CD4-positive, alpha-beta T cell treated with Interleukin-10 for 1 hour (primary cell): ENCODE data around the gene ORAI3.

Experiments used
- DNase-seq: peaks from one replicate; pipeline ENCODE4 v3.0.0-alpha.2; 2020

ORAI3 gene

GRCh38 chr16:30947859-30948666 lies 805 bp upstream of the ORAI3 start:
- peak; percentile 34 for DNase-seq

- DNase-seq = peak; percentile 31
Measured at GRCh38 chr16:30949650-30950515, 1.0 kb downstream of the ORAI3 start.

GRCh38 chr16:30950516-30951065 lies 1.7 kb downstream of the ORAI3 start:
- DNase-seq = no peak

- DNase-seq = no peak
Measured at GRCh38 chr16:30951193-30951592, 2.3 kb downstream of the ORAI3 start.

- no peak for DNase-seq
Measured at GRCh38 chr16:30951750-30952149, 2.9 kb downstream of the ORAI3 start.

GRCh38 chr16:30953111-30953510 lies 4.2 kb downstream of the ORAI3 start:
- DNase-seq = no peak

GRCh38 chr16:30953511-30954124 lies 4.8 kb downstream of the ORAI3 start:
- DNase-seq = peak; percentile 74

- no peak for DNase-seq
Measured at GRCh38 chr16:30954993-30955392, 6.1 kb downstream of the ORAI3 start.

- DNase-seq = peak; percentile 87
Measured at GRCh38 chr16:30956601-30957455, 8.0 kb downstream of the ORAI3 start.

GRCh38 chr16:30957456-30958174 lies 8.7 kb downstream of the ORAI3 start, which contains the start of gene SETD1A:
Gene SETD1A, plus strand, starts transcription at chr16:30957754. Its CDS starts 978 bp downstream, at chr16:30958732.
- peak; percentile 96 for DNase-seq

GRCh38 chr16:30958175-30959079 lies 9.6 kb downstream of the ORAI3 start:
- DNase-seq = no peak

- DNase-seq = no peak
Measured at GRCh38 chr16:30961384-30961783, 12.5 kb downstream of the ORAI3 start.

- no peak for DNase-seq
Measured at GRCh38 chr16:30963925-30964511, 15.2 kb downstream of the ORAI3 start.

GRCh38 chr16:30964574-30965226 lies 15.8 kb downstream of the ORAI3 start:
- DNase-seq = no peak

- no peak for DNase-seq
Measured at GRCh38 chr16:30965436-30965835, 16.6 kb downstream of the ORAI3 start.

- DNase-seq = no peak
Measured at GRCh38 chr16:30966033-30966619, 17.3 kb downstream of the ORAI3 start.

GRCh38 chr16:30967795-30968194 lies 18.9 kb downstream of the ORAI3 start:
- DNase-seq = no peak

- no peak for DNase-seq
Measured at GRCh38 chr16:30969246-30969842, 20.5 kb downstream of the ORAI3 start.
